H9 (cell line): ENCODE results near the gene FAM163B. TPM values are rescaled to one million over a fixed set of nuclear protein-coding genes. Genes with fewer than 3 reads are reported as not detected.

Experiments
- DNase-seq: peaks from one replicate; pipeline ENCODE4 v3.0.0-alpha.2; 2017
- H2AFZ ChIP-seq: one replicate; pipeline ENCODE4 v1.6.1; 2013; ENCODE audit warnings: mild to moderate bottlenecking, low read length, control low read depth, moderate library complexity
- H2AK5ac ChIP-seq: 2 replicates; pipeline ENCODE4 v1.6.1; 2013; ENCODE audit warnings: low read length, control low read depth, mixed read lengths; ENCODE audit not compliant: insufficient read length
- H2BK120ac ChIP-seq: one replicate; pipeline ENCODE4 v1.6.1; 2013; ENCODE audit warnings: low read depth, mild to moderate bottlenecking, low read length, control low read depth, inconsistent platforms; ENCODE audit not compliant: poor library complexity, severe bottlenecking
- H2BK12ac ChIP-seq: 2 replicates; pipeline ENCODE4 v1.6.1; 2013; ENCODE audit warnings: low read length, control low read depth, mixed read lengths, low read depth; ENCODE audit not compliant: insufficient read length
- H2BK15ac ChIP-seq: 2 replicates; pipeline ENCODE4 v1.6.1; 2013; ENCODE audit warnings: low read depth, low read length, control low read depth
- H2BK20ac ChIP-seq: one replicate; pipeline ENCODE4 v1.6.1; 2013; ENCODE audit warnings: low read depth, mild to moderate bottlenecking, low read length, control low read depth, inconsistent platforms; ENCODE audit not compliant: poor library complexity, severe bottlenecking
- H2BK5ac ChIP-seq: 2 replicates; pipeline ENCODE4 v1.6.1; 2013; ENCODE audit warnings: low read length, control low read depth, mixed read lengths; ENCODE audit not compliant: insufficient read length
- H3K14ac ChIP-seq: 2 replicates; pipeline ENCODE4 v1.6.1; 2013; ENCODE audit warnings: low read length, control low read depth; ENCODE audit not compliant: insufficient read depth
- H3K18ac ChIP-seq: 2 replicates; pipeline ENCODE4 v1.6.1; 2013; ENCODE audit warnings: low read depth, mild to moderate bottlenecking, mixed read lengths, low read length, control low read depth; ENCODE audit not compliant: insufficient read length
- H3K23ac ChIP-seq: 2 replicates; pipeline ENCODE4 v1.6.1; 2013; ENCODE audit warnings: low read length, control low read depth, mixed read lengths, low read depth; ENCODE audit not compliant: insufficient read length
- H3K23me2 ChIP-seq: 2 replicates; pipeline ENCODE4 v1.6.1; 2013; ENCODE audit warnings: low read depth, mild to moderate bottlenecking, mixed read lengths, low read length, control low read depth; ENCODE audit not compliant: insufficient read length, poor library complexity, severe bottlenecking
- H3K27ac ChIP-seq: 2 replicates; pipeline ENCODE4 v1.5.1; 2013; ENCODE audit warnings: low read length, control low read depth, mixed read lengths, low read depth; ENCODE audit not compliant: insufficient read length
- H3K27me3 ChIP-seq: 2 replicates; pipeline ENCODE4 v1.6.1; 2013; ENCODE audit warnings: low read length, control low read depth, inconsistent platforms; ENCODE audit not compliant: insufficient read depth
- H3K4ac ChIP-seq: 2 replicates; pipeline ENCODE4 v1.6.1; 2013; ENCODE audit warnings: low read depth, mild to moderate bottlenecking, control low read depth, inconsistent platforms, low read length, moderate library complexity
- H3K4me1 ChIP-seq: 2 replicates; pipeline ENCODE4 v1.6.1; 2013; ENCODE audit warnings: low read length, control low read depth, inconsistent platforms; ENCODE audit not compliant: insufficient read depth
- H3K4me2 ChIP-seq: 2 replicates; pipeline ENCODE4 v1.6.1; 2013; ENCODE audit warnings: low read length, control low read depth, mixed read lengths; ENCODE audit not compliant: insufficient read length, insufficient read depth
- H3K56ac ChIP-seq: 2 replicates; pipeline ENCODE4 v1.6.1; 2013; ENCODE audit warnings: low read depth, mild to moderate bottlenecking, mixed read lengths, low read length, control low read depth; ENCODE audit not compliant: insufficient read length
- H3K79me1 ChIP-seq: 2 replicates; pipeline ENCODE4 v1.6.1; 2013; ENCODE audit warnings: low read depth, mild to moderate bottlenecking, moderate library complexity, low read length, control low read depth, inconsistent platforms; ENCODE audit not compliant: insufficient read depth, poor library complexity, severe bottlenecking
- H3K79me2 ChIP-seq: 2 replicates; pipeline ENCODE4 v1.6.1; 2013; ENCODE audit warnings: low read length, control low read depth, inconsistent platforms; ENCODE audit not compliant: insufficient read depth
- H3K9ac ChIP-seq: 2 replicates; pipeline ENCODE4 v1.6.1; 2013; ENCODE audit warnings: low read length, control low read depth, mixed read lengths; ENCODE audit not compliant: insufficient read length; ENCODE audit errors: extremely low read depth
- H3K9me3 ChIP-seq: one replicate; pipeline ENCODE4 v1.6.1; 2013; ENCODE audit warnings: low read depth, low read length, inconsistent platforms; ENCODE audit not compliant: control insufficient read depth
- H3T11ph ChIP-seq: one replicate; pipeline ENCODE4 v1.6.1; 2013; ENCODE audit warnings: mild to moderate bottlenecking, low read length, control low read depth, inconsistent platforms
- H4K20me1 ChIP-seq: one replicate; pipeline ENCODE4 v1.6.1; 2013; ENCODE audit not compliant: control insufficient read depth, insufficient read length, insufficient read depth
- H4K5ac ChIP-seq: 2 replicates; pipeline ENCODE4 v1.6.1; 2013; ENCODE audit warnings: low read depth, mild to moderate bottlenecking, mixed read lengths, low read length, control low read depth; ENCODE audit not compliant: insufficient read length
- H4K8ac ChIP-seq: replicated peaks from 2 replicates; pipeline ENCODE4 v1.6.1; 2013; ENCODE audit warnings: low read length, control low read depth, mixed read lengths, low read depth; ENCODE audit not compliant: insufficient read length
- H4K91ac ChIP-seq: 2 replicates; pipeline ENCODE4 v1.6.1; 2013; ENCODE audit warnings: low read depth, mild to moderate bottlenecking, moderate library complexity, mixed read lengths, low read length, control low read depth; ENCODE audit not compliant: insufficient read length
- H3K27ac Mint-ChIP-seq, 3 experiments: 2 replicates in 2 of 3; 3 replicates in 1 of 3; pipeline ENCODE4 v1.8.0; 2020 to 2021; ENCODE audit warnings: mixed read lengths in 3 of 3, mild to moderate bottlenecking in 1 of 3, moderate library complexity in 1 of 3
- H3K27me3 Mint-ChIP-seq: 2 replicates; pipeline ENCODE4 v1.8.0; 2021; ENCODE audit warnings: low read depth, mild to moderate bottlenecking, moderate library complexity, mixed read lengths
- H3K36me3 Mint-ChIP-seq, 3 experiments: 2 replicates in 2 of 3; 3 replicates in 1 of 3; pipeline ENCODE4 v1.8.0; 2020 to 2021; ENCODE audit warnings: low read depth in 3 of 3, mixed read lengths in 3 of 3; ENCODE audit not compliant: insufficient read depth in 1 of 3
- H3K4me1 Mint-ChIP-seq, 2 experiments: 2 replicates each; pipeline ENCODE4 v1.8.0; 2020; ENCODE audit warnings: mixed read lengths in 2 of 2
- H3K4me3 Mint-ChIP-seq, 2 experiments: 2 replicates in 1 of 2; 3 replicates in 1 of 2; pipeline ENCODE4 v1.8.0; 2020 to 2021; ENCODE audit warnings: mild to moderate bottlenecking in 2 of 2, mixed read lengths in 2 of 2, moderate library complexity in 1 of 2
- H3K9me3 Mint-ChIP-seq, 2 experiments: 2 replicates in 1 of 2; 3 replicates in 1 of 2; pipeline ENCODE4 v1.8.0; 2020; ENCODE audit warnings: mild to moderate bottlenecking in 2 of 2, mixed read lengths in 2 of 2, moderate library complexity in 1 of 2
- CTCF ChIP-seq: fragments of 200-600 bp; sonication (generic); conservative IDR thresholded peaks from 3 replicates; pipeline ENCODE4 v1.8.0; 2021; ENCODE audit warnings: antibody characterized with exemption, mild to moderate bottlenecking
- WGBS: extraction: QIAGEN DNeasy Blood & Tissue Kit; methylation state at CpG from one replicate; pipeline ENCODE4 v1.1.7; 2013; ENCODE audit warnings: missing lambda C conversion rate, low lambda C conversion rate, mixed read lengths; ENCODE audit not compliant: insufficient read length; ENCODE audit errors: extremely low coverage; 5-methylcytosine and 5-hydroxymethylcytosine counted together
- total RNA-seq: library from RNA; stranded (reverse); gene quantifications from 2 replicates; pipeline ENCODE4 v1.2.1, GENCODE V29; 2021

FAM163B gene
- total RNA-seq, 1 experiment from 2014 or later = 0.39 TPM

- no peak overlapping the region for H3K4me3 Mint-ChIP-seq
- Histone ChIP-seq H3K4ac (no peak overlapping the region), H3K4me1 (no peaks in the 10 kb centered on the region), H2AK5ac (no peak overlapping the region), H4K20me1 (no peaks in the 10 kb centered on the region), H3K27me3 (no peaks in the 10 kb centered on the region), H4K91ac (no peak overlapping the region), H3K79me2 (no peaks in the 10 kb centered on the region), H3K9me3 (peaks cover 4% of the 10 kb centered on the region), H3T11ph (no peak overlapping the region), H2BK5ac (no peak overlapping the region), H4K5ac (no peak overlapping the region), H3K27ac (no peak overlapping the region), H3K4me2 (no peak overlapping the region), H4K8ac (no peak overlapping the region), H2BK120ac (no peak overlapping the region), H3K56ac (no peak overlapping the region), H3K79me1 (no peaks in the 10 kb centered on the region), H2BK20ac (no peak overlapping the region), H3K23me2 (no peaks in the 10 kb centered on the region), H2AFZ (no peak overlapping the region), H3K9ac (no peak overlapping the region), H3K23ac (no peak overlapping the region), H3K18ac (no peak overlapping the region), H2BK12ac (no peak overlapping the region), H2BK15ac (no peak overlapping the region), H3K14ac (no peak overlapping the region)
- H3K4me1 Mint-ChIP-seq = peaks cover 2 to 12% of the 10 kb centered on the region in 2 experiments; a peak in 3 of 4 replicates
- TF ChIP-seq CTCF = no peak
- DNase-seq = no peak
- H3K9me3 Mint-ChIP-seq = peaks cover 22% of the 10 kb centered on the region in 2 experiments
- no peak overlapping the region for H3K27ac Mint-ChIP-seq
- peaks cover 3 to 10% (median 10%) of the 10 kb centered on the region in 3 experiments; a peak in 6 of 7 replicates for H3K36me3 Mint-ChIP-seq
- WGBS = no CpG with 5 or more reads among the region's 7 CpGs
- H3K27me3 Mint-ChIP-seq = peaks cover 18% of the 10 kb centered on the region
Measured at GRCh38 chr9:133598978-133599377, 10.2 kb downstream of the FAM163B start.
